C4-2B (cell line): ENCODE data around the gene TCF12.

Experiments used
- ZFX ChIP-seq: fragments of 450-650 bp; IDR thresholded peaks from 2 replicates; pipeline ENCODE4 v1.6.1; 2017
- TF ChIP-seq, protein P1 (sequence below): fragments of 450-650 bp; conservative IDR thresholded peaks from 2 replicates; pipeline ENCODE4 v1.5.1; 2017; ENCODE audit warnings: mild to moderate bottlenecking

DNA sequence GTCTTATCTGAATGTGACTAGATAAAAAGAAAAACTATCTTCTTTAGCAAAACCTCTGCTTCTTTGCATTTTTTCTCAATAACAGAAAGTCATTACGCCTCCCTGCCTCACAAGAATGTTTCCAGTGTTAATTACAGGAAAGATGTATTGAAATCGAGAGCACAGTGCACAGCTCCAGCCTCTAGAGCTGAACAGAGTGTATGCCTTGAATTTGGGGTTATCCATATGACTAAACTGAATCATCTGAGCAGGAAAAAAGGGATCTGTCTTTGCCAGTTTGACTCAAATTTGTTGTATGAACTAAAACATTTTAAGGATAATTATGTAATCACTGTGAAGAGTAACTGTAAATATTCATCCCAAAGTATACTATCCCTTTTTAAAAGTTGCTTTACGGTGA lies 308.7 kb downstream of the TCF12 start:
- TF ChIP-seq, protein P1, sequence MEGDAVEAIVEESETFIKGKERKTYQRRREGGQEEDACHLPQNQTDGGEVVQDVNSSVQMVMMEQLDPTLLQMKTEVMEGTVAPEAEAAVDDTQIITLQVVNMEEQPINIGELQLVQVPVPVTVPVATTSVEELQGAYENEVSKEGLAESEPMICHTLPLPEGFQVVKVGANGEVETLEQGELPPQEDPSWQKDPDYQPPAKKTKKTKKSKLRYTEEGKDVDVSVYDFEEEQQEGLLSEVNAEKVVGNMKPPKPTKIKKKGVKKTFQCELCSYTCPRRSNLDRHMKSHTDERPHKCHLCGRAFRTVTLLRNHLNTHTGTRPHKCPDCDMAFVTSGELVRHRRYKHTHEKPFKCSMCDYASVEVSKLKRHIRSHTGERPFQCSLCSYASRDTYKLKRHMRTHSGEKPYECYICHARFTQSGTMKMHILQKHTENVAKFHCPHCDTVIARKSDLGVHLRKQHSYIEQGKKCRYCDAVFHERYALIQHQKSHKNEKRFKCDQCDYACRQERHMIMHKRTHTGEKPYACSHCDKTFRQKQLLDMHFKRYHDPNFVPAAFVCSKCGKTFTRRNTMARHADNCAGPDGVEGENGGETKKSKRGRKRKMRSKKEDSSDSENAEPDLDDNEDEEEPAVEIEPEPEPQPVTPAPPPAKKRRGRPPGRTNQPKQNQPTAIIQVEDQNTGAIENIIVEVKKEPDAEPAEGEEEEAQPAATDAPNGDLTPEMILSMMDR: no peak
- no peak for TF ChIP-seq ZFX
